ENCODE results near the gene C9orf43. TPM values are rescaled to one million over a fixed set of nuclear protein-coding genes. Genes with fewer than 3 reads are reported as not detected.

Gene C9orf43
- total RNA-seq, 1 experiment from 2014 or later: 1.9 TPM

- Mint-ChIP-seq H3K27me3 (ENCODE audit: insufficient read depth, unreplicated experiment) (no peaks in the 10 kb centered on the region), H3K9me3 (ENCODE audit: unreplicated experiment) (no peaks in the 10 kb centered on the region), H3K36me3 (ENCODE audit: insufficient read depth, unreplicated experiment) (peaks cover 81% of the 10 kb centered on the region), H3K4me3 (ENCODE audit: unreplicated experiment) (no peak overlapping the region), H3K27ac (ENCODE audit: unreplicated experiment) (no peak overlapping the region), H3K4me1 (ENCODE audit: low read depth, unreplicated experiment) (peaks cover 6% of the 10 kb centered on the region)
- CTCF ChIA-PET: no interaction called here
- DNase-seq: peak in 1 of 2 experiments; percentile 22
- Histone ChIP-seq H3K36me3 (ENCODE audit: control insufficient read depth, insufficient read depth, low read length) (peaks cover 2% of the 10 kb centered on the region; the same call in 1 of the 2 replicates), H3K4me1 (no peaks in the 10 kb centered on the region), H3K27me3 (replicated peaks; ENCODE audit: control insufficient read depth, insufficient read depth, low read length) (no peaks in the 10 kb centered on the region), H3K4me3 (ENCODE audit: low read depth, low read length) (no peak overlapping the region), H3K9me3 (no peaks in the 10 kb centered on the region)
- no peak for TF ChIP-seq CTCF (IDR thresholded peaks at IDR 0.05; ENCODE audit: insufficient read depth in 1 of 2, low read depth in 1 of 2, low read length in 1 of 2, severe bottlenecking in 1 of 2, unreplicated experiment in 1 of 2)
- BruUV-seq (replicated peaks): no TSS peak
- POLR2A ChIA-PET: no interaction called here
- intact Hi-C loops (cut with micrococcal nuclease; ENCODE audit: unreplicated experiment): no loop called here
Measured at GRCh38 chr9:113479174-113479621, 68.7 kb downstream of the C9orf43 start.

Other genes with a start within 250 kb of the C9orf43 start
- gene FKBP15, start 189.5 kb upstream of the C9orf43 start, total RNA-seq (2022): 20.1 TPM in 2 replicates
- 57.8 and 64.9 TPM in 2 replicates for gene SLC31A1, start 189.2 kb upstream of the C9orf43 start, total RNA-seq (2022)
- gene CDC26, start 135.2 kb upstream of the C9orf43 start, total RNA-seq (2022): 27.3 and 29.3 TPM in 2 replicates
- 37.5 and 38.6 TPM in 2 replicates for gene PRPF4, start 135.1 kb upstream of the C9orf43 start, total RNA-seq (2022)
- 1.5 and 3.3 TPM in 2 replicates for gene RNF183, start 107.4 kb upstream of the C9orf43 start, total RNA-seq (2022)
- gene WDR31, start 70.5 kb upstream of the C9orf43 start, total RNA-seq (2022): 1.9 and 2.3 TPM in 2 replicates
- 14.5 and 14.7 TPM in 2 replicates for gene BSPRY, start 61.2 kb upstream of the C9orf43 start, total RNA-seq (2022)
- 60.9 and 64.9 TPM in 2 replicates for gene HDHD3, start 33.8 kb upstream of the C9orf43 start, total RNA-seq (2022)
- 43.6 and 48.8 TPM in 2 replicates for gene ALAD, start 9.5 kb upstream of the C9orf43 start, total RNA-seq (2022)
- gene POLE3, start 72 bp upstream of the C9orf43 start, total RNA-seq (2022): 48.8 and 57.2 TPM in 2 replicates
- 70.8 and 71.1 TPM in 2 replicates for gene RGS3, start 53.0 kb downstream of the C9orf43 start, total RNA-seq (2022)

All from Caco-2 (cell line).